HG02884 (cell line): ENCODE results near the gene TADA2A.
"Not testable (repeated sequence)": the region's sequence is repeated elsewhere in the genome, so short reads cannot be mapped to it uniquely, and the experiment has no call there.

Source experiments
- ATAC-seq: cut with Tn5 transposase; IDR thresholded peaks from one replicate; pipeline ENCODE4 v1.9.1; 2021; ENCODE audit warnings: mild to moderate bottlenecking, moderate library complexity; ENCODE audit not compliant: unreplicated experiment

TADA2A gene

GRCh38 chr17:37490022-37490587, 83.4 kb downstream of the TADA2A start:
- ATAC-seq = peak; percentile 37

DNA sequence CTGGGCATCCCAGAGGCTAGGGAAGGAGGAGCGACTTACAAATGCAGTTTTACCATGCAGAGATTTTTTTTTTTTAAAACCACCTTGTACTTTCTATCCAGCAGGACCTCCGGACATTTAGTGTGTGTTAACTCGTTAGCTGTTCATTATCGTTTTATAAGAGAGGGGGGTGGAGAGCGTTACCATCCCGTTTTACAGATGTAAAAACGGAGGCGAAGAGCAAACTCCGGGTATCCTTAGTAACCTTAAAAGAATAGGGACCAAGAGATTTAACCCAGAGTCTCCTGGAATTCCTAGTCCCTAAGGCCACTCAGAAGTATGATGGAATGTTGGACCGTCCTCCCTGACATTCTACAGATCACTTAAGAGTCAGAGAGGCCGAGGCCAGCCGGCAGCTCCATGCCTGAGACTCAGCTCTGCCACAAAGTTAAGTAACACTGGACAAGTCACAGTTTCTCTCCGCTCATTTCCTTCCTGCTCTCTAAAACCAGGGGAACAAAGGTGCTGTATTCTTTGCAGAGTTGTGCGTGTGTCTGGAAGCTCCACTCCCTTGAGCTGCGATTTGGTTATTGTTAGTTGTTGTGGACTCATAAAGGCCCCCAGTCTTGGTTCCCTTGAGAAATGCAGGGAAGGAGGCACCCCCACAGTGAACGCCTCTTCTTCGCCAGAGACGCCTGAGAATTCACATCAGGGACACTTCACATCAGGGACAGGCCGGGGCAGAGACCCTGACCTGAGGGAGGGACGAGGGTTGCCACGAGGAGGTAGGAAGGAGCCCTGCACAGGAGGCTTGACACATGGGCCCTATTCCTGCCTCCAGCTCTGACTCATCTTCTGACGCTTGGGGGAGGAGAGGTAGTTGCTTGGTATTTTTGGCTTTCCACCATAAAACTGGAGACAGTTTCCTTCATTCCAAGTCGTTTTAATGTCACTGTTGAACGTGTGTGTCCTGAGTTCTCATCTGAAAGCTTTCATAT, 84.2 kb downstream of the TADA2A start:
- no peak for ATAC-seq

GRCh38 chr17:37492167-37492566, 85.5 kb downstream of the TADA2A start:
- ATAC-seq = no peak

GRCh38 chr17:37493249-37494027, 86.8 kb downstream of the TADA2A start:
- no peak for ATAC-seq

GRCh38 chr17:37494401-37494831, 87.7 kb downstream of the TADA2A start:
- no peak for ATAC-seq

DNA sequence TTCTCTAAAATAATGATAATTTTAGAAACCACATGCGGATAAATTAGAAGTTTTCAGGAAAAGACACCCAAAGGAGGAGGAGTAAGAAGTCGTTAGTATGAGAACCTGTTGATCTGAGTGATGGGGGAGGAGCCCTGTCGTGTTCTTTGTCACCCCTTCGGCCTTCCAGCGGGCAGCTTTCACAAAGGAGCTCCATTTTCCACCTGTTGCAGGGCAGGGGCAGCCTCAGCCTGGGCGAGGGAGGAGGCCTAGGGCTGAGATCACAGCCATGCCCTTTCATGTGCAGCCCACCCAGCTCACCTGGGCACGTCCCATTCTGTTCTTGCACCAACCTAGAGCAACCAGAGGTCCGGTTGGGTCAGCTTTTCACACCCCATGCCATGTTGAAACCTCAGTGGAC, 88.3 kb downstream of the TADA2A start:
- no peak for ATAC-seq

- no peak for ATAC-seq
These were observed 93.7 kb downstream of the TADA2A start for GRCh38 chr17:37500378-37500777.

GRCh38 chr17:37502009-37502936, 95.6 kb downstream of the TADA2A start:
- ATAC-seq = no peak

GRCh38 chr17:37503148-37503547, 96.5 kb downstream of the TADA2A start:
- ATAC-seq = no peak

DNA sequence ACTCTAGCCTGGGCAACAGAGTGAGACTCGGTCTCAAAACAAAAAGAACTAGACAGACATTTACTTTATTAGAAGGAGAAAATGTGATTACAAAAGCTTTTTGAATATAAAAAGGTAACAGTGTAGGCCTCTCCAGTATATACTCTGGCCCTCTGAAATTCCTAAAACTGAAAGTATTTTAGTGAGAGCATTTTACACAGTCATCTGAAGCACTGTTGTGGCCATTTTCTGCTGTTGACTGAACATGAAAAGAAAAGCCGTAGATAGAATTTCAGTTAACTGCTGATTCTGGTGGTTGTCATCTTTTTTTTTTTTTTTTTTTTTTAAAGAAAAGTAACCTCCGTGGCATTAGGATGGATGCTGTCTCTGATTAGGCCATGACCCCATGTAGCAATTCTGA, 98.6 kb downstream of the TADA2A start:
- ATAC-seq = no peak

GRCh38 chr17:37506678-37507077, 100.0 kb downstream of the TADA2A start:
- ATAC-seq = no peak

GRCh38 chr17:37507111-37507510, 100.4 kb downstream of the TADA2A start:
- ATAC-seq = no peak

DNA sequence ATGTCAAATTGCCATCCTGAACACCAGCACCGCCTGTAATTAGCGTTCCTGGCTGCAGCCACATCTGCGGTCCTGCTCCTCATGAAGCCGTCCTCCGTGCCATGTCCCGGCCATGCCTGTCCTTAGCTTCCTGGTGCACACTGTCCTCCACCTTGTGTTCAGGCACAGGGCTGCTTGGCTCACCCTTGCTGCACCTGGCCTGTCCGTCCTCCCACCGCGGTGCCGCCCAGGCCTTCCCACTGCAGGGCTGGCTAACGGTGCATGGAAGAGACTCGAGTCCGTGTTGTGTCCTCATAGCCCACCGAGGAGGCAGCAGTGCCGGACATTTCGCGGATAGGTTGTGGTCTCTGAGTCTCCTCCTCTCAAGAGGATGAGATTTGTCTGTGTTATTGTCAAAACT, 103.4 kb downstream of the TADA2A start:
- ATAC-seq = no peak

DNA sequence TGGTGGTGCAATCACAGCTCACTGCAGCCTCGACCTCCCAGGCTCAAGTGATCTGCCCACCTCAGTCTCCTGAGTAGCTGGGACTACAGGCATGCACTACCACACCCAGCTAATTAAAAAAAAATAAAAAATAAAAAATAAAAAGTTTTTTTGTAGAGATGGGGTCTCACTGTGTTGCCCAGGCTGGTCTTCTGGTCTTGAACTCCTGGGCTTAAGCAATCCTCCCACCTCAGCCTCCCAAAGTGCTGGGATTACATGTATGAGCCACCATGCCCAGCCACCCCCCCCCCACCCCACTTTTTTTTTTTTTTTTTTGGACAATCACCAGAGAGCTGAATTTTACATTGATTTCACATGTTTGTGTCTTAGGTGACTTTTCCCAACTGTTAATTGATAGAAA, 105.0 kb downstream of the TADA2A start:
- ATAC-seq = not testable (repeated sequence)

- ATAC-seq = no peak
These were observed 105.9 kb downstream of the TADA2A start for GRCh38 chr17:37512442-37513068.

- no peak for ATAC-seq
These were observed 107.0 kb downstream of the TADA2A start for GRCh38 chr17:37513711-37514110.

DNA sequence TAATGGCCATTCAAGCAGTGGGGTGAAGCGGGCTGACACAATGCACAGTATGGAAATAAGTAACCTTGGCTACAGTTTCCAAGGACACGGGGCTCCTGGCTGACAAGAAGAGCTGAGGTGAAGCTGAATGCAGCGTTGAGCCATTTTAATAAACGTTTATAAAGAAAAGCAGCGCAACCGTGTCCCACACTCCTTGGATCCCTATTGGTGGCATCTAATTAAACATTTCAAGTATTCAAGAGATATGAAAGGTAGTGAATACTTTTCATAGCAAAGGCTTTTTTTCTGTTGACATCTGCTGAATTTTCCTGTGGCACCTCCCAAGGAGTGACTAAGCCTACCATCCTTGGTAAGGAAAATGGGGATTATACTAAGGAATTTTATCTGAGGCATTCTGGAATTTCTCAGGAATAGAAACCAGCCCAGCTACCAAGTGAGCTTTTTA, 109.5 kb downstream of the TADA2A start:
- ATAC-seq = no peak

DNA sequence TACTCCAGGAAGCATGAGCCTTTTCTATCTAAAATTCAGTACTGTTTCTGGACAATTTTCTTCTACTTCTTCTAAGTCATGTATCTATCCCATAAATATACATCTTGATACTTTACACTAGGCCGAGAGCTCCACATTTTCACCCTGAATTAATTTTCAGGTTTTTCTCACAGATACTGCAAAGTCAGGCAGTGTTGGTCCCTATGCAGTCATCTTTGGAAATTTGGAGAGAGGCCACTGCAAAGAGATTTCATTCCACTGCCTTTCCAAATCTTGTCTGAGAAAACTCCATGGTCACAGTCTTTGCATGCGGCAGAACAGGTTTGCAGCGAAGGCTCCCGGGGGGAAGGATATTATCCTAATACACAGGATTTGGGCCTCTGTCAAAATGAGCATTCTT, 111.2 kb downstream of the TADA2A start:
- no peak for ATAC-seq

GRCh38 chr17:37518826-37519225, 112.1 kb downstream of the TADA2A start:
- ATAC-seq = no peak
